ENCODE measurements around the gene MLLT3.

The MLLT3 gene

GRCh38 chr9:20569525-20569924, 52.8 kb downstream of the MLLT3 start:
- DNase-seq, result no peak
- TF ChIP-seq CTCF (IDR thresholded peaks at IDR 0.05; ENCODE audit: low read depth, low read length), result no peak
- no peaks in the 10 kb centered on the region for H3K9me3 ChIP-seq (ENCODE audit: severe bottlenecking)
- no peaks in the 10 kb centered on the region for H3K27me3 ChIP-seq (ENCODE audit: insufficient read depth, low read depth, severe bottlenecking)
- H3K4me3 ChIP-seq (ENCODE audit: low read depth, low read length), result no peak overlapping the region
- no peaks in the 10 kb centered on the region for H3K36me3 ChIP-seq
- H3K27ac ChIP-seq, result no peak overlapping the region

- no peak overlapping the region for H3K27ac ChIP-seq
- H3K4me3 ChIP-seq (ENCODE audit: low read depth, low read length), result no peak overlapping the region
- H3K36me3 ChIP-seq, result no peaks in the 10 kb centered on the region
- no peak for DNase-seq
- no peaks in the 10 kb centered on the region for H3K27me3 ChIP-seq (ENCODE audit: insufficient read depth, low read depth, severe bottlenecking)
- TF ChIP-seq CTCF (IDR thresholded peaks at IDR 0.05; ENCODE audit: low read depth, low read length), result no peak
- H3K9me3 ChIP-seq (ENCODE audit: severe bottlenecking), result no peaks in the 10 kb centered on the region
Observed at GRCh38 chr9:20568400-20568799, 53.9 kb downstream of the MLLT3 start.

- Histone ChIP-seq H3K27ac (no peak overlapping the region), H3K27me3 (ENCODE audit: insufficient read depth, low read depth, severe bottlenecking) (no peaks in the 10 kb centered on the region), H3K36me3 (no peaks in the 10 kb centered on the region), H3K9me3 (ENCODE audit: severe bottlenecking) (no peaks in the 10 kb centered on the region), H3K4me3 (ENCODE audit: low read depth, low read length) (no peak overlapping the region)
- no peak for TF ChIP-seq CTCF (IDR thresholded peaks at IDR 0.05; ENCODE audit: low read depth, low read length)
- DNase-seq, result no peak
Observed at GRCh38 chr9:20566401-20566800, 55.9 kb downstream of the MLLT3 start.

GRCh38 chr9:20564650-20565049, 57.6 kb downstream of the MLLT3 start:
- no peak for TF ChIP-seq CTCF (IDR thresholded peaks at IDR 0.05; ENCODE audit: low read depth, low read length)
- Histone ChIP-seq H3K4me3 (ENCODE audit: low read depth, low read length) (no peak overlapping the region), H3K27me3 (ENCODE audit: insufficient read depth, low read depth, severe bottlenecking) (no peaks in the 10 kb centered on the region), H3K27ac (no peak overlapping the region), H3K36me3 (no peaks in the 10 kb centered on the region), H3K9me3 (ENCODE audit: severe bottlenecking) (no peaks in the 10 kb centered on the region)
- DNase-seq, result no peak

GRCh38 chr9:20563917-20564316, 58.4 kb downstream of the MLLT3 start:
- DNase-seq, result no peak
- Histone ChIP-seq H3K27ac (no peak overlapping the region), H3K27me3 (ENCODE audit: insufficient read depth, low read depth, severe bottlenecking) (no peaks in the 10 kb centered on the region), H3K4me3 (ENCODE audit: low read depth, low read length) (no peak overlapping the region), H3K36me3 (no peaks in the 10 kb centered on the region), H3K9me3 (ENCODE audit: severe bottlenecking) (no peaks in the 10 kb centered on the region)
- no peak for TF ChIP-seq CTCF (IDR thresholded peaks at IDR 0.05; ENCODE audit: low read depth, low read length)

- Histone ChIP-seq H3K27me3 (ENCODE audit: insufficient read depth, low read depth, severe bottlenecking) (no peaks in the 10 kb centered on the region), H3K27ac (no peak overlapping the region), H3K9me3 (ENCODE audit: severe bottlenecking) (no peaks in the 10 kb centered on the region), H3K36me3 (no peaks in the 10 kb centered on the region), H3K4me3 (ENCODE audit: low read depth, low read length) (no peak overlapping the region)
- DNase-seq, result no peak
- no peak for TF ChIP-seq CTCF (IDR thresholded peaks at IDR 0.05; ENCODE audit: low read depth, low read length)
Observed at GRCh38 chr9:20562051-20562450, 60.2 kb downstream of the MLLT3 start.

Measured in WERI-Rb-1 (cell line).